PC-9 (cell line): ENCODE results near the gene CDH24. TPM values are rescaled to one million over a fixed set of nuclear protein-coding genes. Genes with fewer than 3 reads are reported as not detected.
A peak's percentile ranks its signal among the peaks of the same experiment; 100 is the strongest.

Experiments used
- BruUV-seq: library from RNA; stranded (reverse); fragments of 400-500 nt; replicated peaks from 2 replicates; lab custom pipeline; 2021; lab: Mats Ljungman, UMichigan
- CTCF ChIA-PET: fragments of 300-600 bp; sonication (Branson Sonifier 250); formaldehyde crosslinking; loops from one replicate; lab custom pipeline; 2022; ENCODE audit warnings: antibody characterized with exemption; lab: Charles Lee
- POLR2A ChIA-PET: fragments of 300-600 bp; sonication (Branson Sonifier 250); formaldehyde crosslinking; loops from one replicate; lab custom pipeline; 2022; ENCODE audit warnings: antibody characterized with exemption; ENCODE audit not compliant: unreplicated experiment; lab: Charles Lee
- DNase-seq, 2 experiments: peaks; one replicate each; pipeline versions ENCODE4 v3.0.0 to v3.0.0-alpha.2; 2015 to 2022; ENCODE audit warnings: mixed read lengths in 1 of 2
- H2AFZ ChIP-seq: fragments of 200-600 bp; sonication (generic); 2 replicates; pipeline ENCODE4 v1.8.1; 2017; ENCODE audit warnings: antibody characterized with exemption
- H3F3A ChIP-seq: fragments of 200-600 bp; sonication (generic); 2 replicates; pipeline ENCODE4 v1.8.1; 2017; ENCODE audit warnings: antibody characterized with exemption, mild to moderate bottlenecking, low read depth; ENCODE audit not compliant: insufficient read depth
- H3K27ac ChIP-seq: fragments of 200-600 bp; sonication (generic); 2 replicates; pipeline ENCODE4 v1.6.1; 2016; ENCODE audit warnings: mixed run types
- H3K27me3 ChIP-seq: fragments of 200-600 bp; sonication (generic); 2 replicates; pipeline ENCODE4 v1.6.1; 2016; ENCODE audit warnings: low read depth, mixed run types; ENCODE audit not compliant: insufficient read depth
- H3K36me3 ChIP-seq: fragments of 200-600 bp; sonication (generic); 2 replicates; pipeline ENCODE4 v1.6.1; 2016; ENCODE audit warnings: low read depth, mixed run types
- H3K4me1 ChIP-seq: fragments of 200-600 bp; sonication (generic); replicated peaks from 2 replicates; pipeline ENCODE4 v1.6.1; 2016; ENCODE audit warnings: mixed run types; ENCODE audit not compliant: insufficient read depth
- H3K4me2 ChIP-seq: fragments of 200-600 bp; sonication (generic); 2 replicates; pipeline ENCODE4 v1.6.1; 2017; ENCODE audit warnings: mixed run types
- H3K4me3 ChIP-seq: fragments of 200-600 bp; sonication (generic); 2 replicates; pipeline ENCODE4 v1.6.1; 2016; ENCODE audit warnings: mixed run types
- H3K79me2 ChIP-seq: fragments of 200-600 bp; sonication (generic); 2 replicates; pipeline ENCODE4 v1.6.1; 2017; ENCODE audit warnings: low read depth, mixed run types
- H3K9me2 ChIP-seq: fragments of 200-600 bp; sonication (generic); 2 replicates; pipeline ENCODE4 v1.8.1; 2017; ENCODE audit warnings: mild to moderate bottlenecking; ENCODE audit not compliant: insufficient read depth
- H3K9me3 ChIP-seq: fragments of 200-600 bp; sonication (generic); 2 replicates; pipeline ENCODE4 v1.8.1; 2016; ENCODE audit warnings: low read depth; ENCODE audit not compliant: insufficient read depth
- H4K20me1 ChIP-seq: fragments of 200-600 bp; sonication (generic); 2 replicates; pipeline ENCODE4 v1.8.1; 2017; ENCODE audit not compliant: insufficient read depth
- EZH2 ChIP-seq: fragments of 200-600 bp; sonication (generic); IDR thresholded peaks from 2 replicates; pipeline ENCODE4 v1.8.0; 2017; ENCODE audit warnings: antibody characterized with exemption, low read depth
- intact Hi-C: fragments of 100-400 bp; cut with micrococcal nuclease; formaldehyde crosslinking; loops from one replicate; pipeline ENCODE4 v1.10.0; 2022; ENCODE audit not compliant: unreplicated experiment
- total RNA-seq: library from RNA; stranded (reverse); gene quantifications from 2 replicates; pipeline ENCODE4 v1.2.3, GENCODE V29; 2021
- TF ChIP-seq, protein P1 (sequence below): fragments of 200-600 bp; sonication (generic); conservative IDR thresholded peaks from 2 replicates; pipeline ENCODE4 v1.6.1; 2017; ENCODE audit warnings: mixed run types, antibody characterized with exemption, mild to moderate bottlenecking, moderate library complexity

CDH24 gene
- total RNA-seq, 1 experiment from 2014 or later: 16.4 TPM

GRCh38 chr14:23077962-23078361 lies 20.6 kb upstream of the CDH24 start:
- TF ChIP-seq, protein P1, sequence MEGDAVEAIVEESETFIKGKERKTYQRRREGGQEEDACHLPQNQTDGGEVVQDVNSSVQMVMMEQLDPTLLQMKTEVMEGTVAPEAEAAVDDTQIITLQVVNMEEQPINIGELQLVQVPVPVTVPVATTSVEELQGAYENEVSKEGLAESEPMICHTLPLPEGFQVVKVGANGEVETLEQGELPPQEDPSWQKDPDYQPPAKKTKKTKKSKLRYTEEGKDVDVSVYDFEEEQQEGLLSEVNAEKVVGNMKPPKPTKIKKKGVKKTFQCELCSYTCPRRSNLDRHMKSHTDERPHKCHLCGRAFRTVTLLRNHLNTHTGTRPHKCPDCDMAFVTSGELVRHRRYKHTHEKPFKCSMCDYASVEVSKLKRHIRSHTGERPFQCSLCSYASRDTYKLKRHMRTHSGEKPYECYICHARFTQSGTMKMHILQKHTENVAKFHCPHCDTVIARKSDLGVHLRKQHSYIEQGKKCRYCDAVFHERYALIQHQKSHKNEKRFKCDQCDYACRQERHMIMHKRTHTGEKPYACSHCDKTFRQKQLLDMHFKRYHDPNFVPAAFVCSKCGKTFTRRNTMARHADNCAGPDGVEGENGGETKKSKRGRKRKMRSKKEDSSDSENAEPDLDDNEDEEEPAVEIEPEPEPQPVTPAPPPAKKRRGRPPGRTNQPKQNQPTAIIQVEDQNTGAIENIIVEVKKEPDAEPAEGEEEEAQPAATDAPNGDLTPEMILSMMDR: no peak
- TF ChIP-seq EZH2: no peak
- Histone ChIP-seq H3K36me3 (peaks cover 35% of the 10 kb centered on the region), H3K27ac (peak overlapping the region; percentile 92), H3K4me2 (peak overlapping the region; percentile 56), H3K4me1 (peaks cover 58% of the 10 kb centered on the region), H3F3A (peaks cover 59% of the 10 kb centered on the region), H4K20me1 (no peaks in the 10 kb centered on the region), H3K79me2 (peaks cover 20% of the 10 kb centered on the region; the same call in 1 of the 2 replicates), H3K27me3 (no peaks in the 10 kb centered on the region), H3K9me3 (no peaks in the 10 kb centered on the region), H2AFZ (no peak overlapping the region), H3K4me3 (peak overlapping the region; percentile 1; the same call in 1 of the 2 replicates), H3K9me2 (no peaks in the 10 kb centered on the region)
- intact Hi-C loops: loop anchor here (2.0 to 10.0 kb wide), 2 partner anchors 17 to 227 kb away; partner anchors contain the start of genes ACIN1, BCL2L2, C14orf119 and PPP1R3E
- no TSS peak for BruUV-seq
- CTCF ChIA-PET: interaction anchor here (2.8 kb wide), 1 partner anchor 9 kb away, joined by 15 read pairs; no protein-coding TSS in a partner anchor
- no peak for DNase-seq
- POLR2A ChIA-PET: no interaction called here

DNA sequence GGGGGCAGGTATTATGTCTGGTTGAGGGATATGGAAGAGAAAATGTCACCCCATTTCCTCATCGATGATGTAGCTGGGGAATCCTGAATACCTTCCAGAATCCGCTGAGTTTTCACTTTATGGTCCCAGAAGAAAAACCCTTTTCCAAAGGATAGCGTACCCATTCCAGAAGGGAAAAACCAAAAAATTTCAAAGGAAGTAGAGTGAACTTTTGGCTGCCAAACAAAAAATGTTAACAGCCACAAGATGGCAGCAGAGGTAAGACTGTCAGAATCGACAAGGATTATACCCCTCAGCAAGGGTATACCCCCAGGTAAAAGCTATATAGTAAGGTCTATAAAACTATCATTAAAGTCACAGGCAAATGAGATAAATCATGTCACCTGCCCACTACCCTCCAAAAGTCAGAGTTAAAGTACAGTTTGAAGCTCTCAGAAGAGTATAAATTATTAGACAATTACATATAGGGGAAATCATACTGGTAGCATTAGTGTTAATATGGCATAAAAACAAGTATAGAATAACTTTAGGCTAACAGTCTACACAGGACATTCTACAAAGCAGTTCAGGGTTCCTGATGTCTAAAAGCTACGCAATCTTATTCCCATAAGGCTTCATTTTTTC lies 19.6 kb upstream of the CDH24 start:
- DNase-seq: no peak

GRCh38 chr14:23074906-23075305 lies 17.6 kb upstream of the CDH24 start:
- ChIA-PET POLR2A (no interaction called here), CTCF (no interaction called here)
- DNase-seq: no peak
- Histone ChIP-seq H3K9me3 (no peaks in the 10 kb centered on the region), H3K9me2 (no peaks in the 10 kb centered on the region), H3K27ac (no peak overlapping the region), H3K4me3 (no peak overlapping the region), H3K27me3 (no peaks in the 10 kb centered on the region), H4K20me1 (no peaks in the 10 kb centered on the region; the same call in 1 of the 2 replicates), H2AFZ (no peak overlapping the region), H3F3A (peaks cover 57% of the 10 kb centered on the region), H3K4me1 (peaks cover 69% of the 10 kb centered on the region), H3K4me2 (no peak overlapping the region), H3K79me2 (peaks cover 36% of the 10 kb centered on the region), H3K36me3 (peaks cover 31% of the 10 kb centered on the region)
- intact Hi-C loops: loop anchor here (10.0 kb wide), 1 partner anchor 230 kb away; the partner anchor contains the start of genes BCL2L2 and PPP1R3E
- no TSS peak for BruUV-seq
- no peak for TF ChIP-seq EZH2
- TF ChIP-seq, protein P1: no peak

More for the DNA sequence above, 19.6 kb upstream of the CDH24 start:
- no peak overlapping the region for H3K4me3 ChIP-seq
- H3K9me3 ChIP-seq: no peaks in the 10 kb centered on the region
- peaks cover 38% of the 10 kb centered on the region for H3K36me3 ChIP-seq
- H2AFZ ChIP-seq: no peak overlapping the region
- H3K9me2 ChIP-seq: no peaks in the 10 kb centered on the region
- CTCF ChIA-PET: interaction anchor here (0.5 to 2.8 kb wide), 6 partner anchors 8 to 240 kb away, joined by 3 to 15 read pairs (median 4); partner anchors contain the start of genes ACIN1, C14orf119 and REM2
- BruUV-seq: no TSS peak
- POLR2A ChIA-PET: no interaction called here
- no peaks in the 10 kb centered on the region for H3K27me3 ChIP-seq
- no peaks in the 10 kb centered on the region; the same call in 1 of the 2 replicates for H4K20me1 ChIP-seq
- intact Hi-C loops: loop anchor here (10.0 kb wide), 1 partner anchor 228 kb away; the partner anchor contains the start of genes BCL2L2 and PPP1R3E
- peaks cover 70% of the 10 kb centered on the region for H3F3A ChIP-seq
- H3K79me2 ChIP-seq: peaks cover 24% of the 10 kb centered on the region; the same call in 1 of the 2 replicates
- peak overlapping the region; percentile 56; the same call in 1 of the 2 replicates for H3K4me2 ChIP-seq
- peaks cover 69% of the 10 kb centered on the region for H3K4me1 ChIP-seq
- no peak for TF ChIP-seq EZH2
- TF ChIP-seq, protein P1: peak; percentile 76
- peak overlapping the region; percentile 92 for H3K27ac ChIP-seq
